CD14-positive monocyte (primary cell): ENCODE measurements around the gene GABRD. TPM values are rescaled to one million over a fixed set of nuclear protein-coding genes. Genes with fewer than 3 reads are reported as not detected.

Source experiments
- DNase-seq, 3 donors: peaks; one replicate each; pipeline ENCODE4 v3.0.0-alpha.2; 2011 to 2022
- H2AFZ ChIP-seq: 2 replicates; pipeline ENCODE4 v1.6.0; 2012; ENCODE audit warnings: mild to moderate bottlenecking, low read depth, low read length, inconsistent platforms; ENCODE audit not compliant: insufficient read depth, poor library complexity, severe bottlenecking
- H3K27ac ChIP-seq, 2 donors: 1 replicate in 1 of 2; 2 replicates in 1 of 2; pipeline ENCODE4 v1.5.1; 2012 to 2013; ENCODE audit warnings: low read length in 2 of 2, control low read depth in 1 of 2, inconsistent platforms in 1 of 2, low read depth in 1 of 2, mild to moderate bottlenecking in 1 of 2
- H3K27me3 ChIP-seq, 2 donors: one replicate each; pipeline versions ENCODE4 v1.6.0 to v1.6.1; 2011 to 2013; ENCODE audit warnings: low read length in 2 of 2; ENCODE audit not compliant: control insufficient read depth in 2 of 2, insufficient read depth in 2 of 2
- H3K36me3 ChIP-seq, 2 donors: replicated peaks in 1 of 2; 1 replicate in 1 of 2; 2 replicates in 1 of 2; pipeline versions ENCODE4 v1.5.1 to v1.6.1; 2012 to 2013; ENCODE audit warnings: low read length in 2 of 2, control low read depth in 1 of 2, inconsistent platforms in 1 of 2, mild to moderate bottlenecking in 1 of 2; ENCODE audit not compliant: insufficient read depth in 2 of 2, control insufficient read depth in 1 of 2
- H3K4me1 ChIP-seq, 2 donors: 1 replicate in 1 of 2; 2 replicates in 1 of 2; pipeline versions ENCODE4 v1.5.1 to v1.6.1; 2012 to 2013; ENCODE audit warnings: low read length in 2 of 2, control low read depth in 1 of 2, inconsistent platforms in 1 of 2, mild to moderate bottlenecking in 1 of 2, moderate library complexity in 1 of 2; ENCODE audit not compliant: insufficient read depth in 2 of 2, control insufficient read depth in 1 of 2
- H3K4me2 ChIP-seq: replicated peaks from 2 replicates; pipeline ENCODE3; 2012; ENCODE audit warnings: low read length, moderate library complexity, mild to moderate bottlenecking; ENCODE audit not compliant: poor library complexity, severe bottlenecking; ENCODE audit errors: extremely low read depth
- H3K4me3 ChIP-seq, 3 experiments: fragments of 200-600 bp in 1 of 3; sonication (generic) in 1 of 3; replicated peaks in 1 of 3; 1 replicate in 2 of 3; 2 replicates in 1 of 3; pipeline ENCODE4 v1.5.1; 2011 to 2013; ENCODE audit warnings: low read length in 3 of 3, mild to moderate bottlenecking in 3 of 3, control low read depth in 2 of 3, low read depth in 2 of 3, inconsistent platforms in 1 of 3, moderate library complexity in 1 of 3
- H3K79me2 ChIP-seq: 2 replicates; pipeline ENCODE4 v1.6.0; 2012; ENCODE audit warnings: mild to moderate bottlenecking, control low read depth, inconsistent platforms, low read length, moderate library complexity; ENCODE audit not compliant: insufficient read depth
- H3K9ac ChIP-seq: 2 replicates; pipeline ENCODE4 v1.6.0; 2017; ENCODE audit warnings: low read length, mild to moderate bottlenecking; ENCODE audit not compliant: insufficient read depth, poor library complexity, severe bottlenecking
- H3K9me3 ChIP-seq, 2 donors: replicated peaks in 1 of 2; 1 replicate in 1 of 2; 2 replicates in 1 of 2; pipeline versions ENCODE4 v1.5.1 to v1.6.1; 2012 to 2013; ENCODE audit warnings: low read length in 2 of 2, control low read depth in 1 of 2; ENCODE audit not compliant: control insufficient read depth in 1 of 2, insufficient read depth in 1 of 2
- H4K20me1 ChIP-seq: 2 replicates; pipeline ENCODE4 v1.6.0; 2012; ENCODE audit warnings: mild to moderate bottlenecking, low read length, control low read depth, moderate library complexity; ENCODE audit not compliant: insufficient read depth
- H3K27ac Mint-ChIP-seq, 7 donors: one replicate each; pipeline ENCODE4 v1.8.0; 2020; ENCODE audit warnings: mild to moderate bottlenecking in 7 of 7, mixed read lengths in 7 of 7, moderate library complexity in 6 of 7, inconsistent platforms in 2 of 7
- H3K27me3 Mint-ChIP-seq, 3 donors: one replicate each; pipeline ENCODE4 v1.8.0; 2021 to 2022; ENCODE audit warnings: low read depth in 3 of 3, mild to moderate bottlenecking in 3 of 3, mixed read lengths in 3 of 3, moderate library complexity in 3 of 3, inconsistent platforms in 1 of 3
- H3K36me3 Mint-ChIP-seq, 2 donors: one replicate each; pipeline ENCODE4 v1.8.0; 2020; ENCODE audit warnings: mixed read lengths in 2 of 2, inconsistent platforms in 1 of 2, mild to moderate bottlenecking in 1 of 2
- H3K4me1 Mint-ChIP-seq: one replicate; pipeline ENCODE4 v1.8.0; 2020; ENCODE audit warnings: mild to moderate bottlenecking, mixed read lengths
- H3K4me3 Mint-ChIP-seq, 2 donors: one replicate each; pipeline ENCODE4 v1.8.0; 2020; ENCODE audit warnings: mild to moderate bottlenecking in 2 of 2, mixed read lengths in 2 of 2, moderate library complexity in 1 of 2
- H3K9me3 Mint-ChIP-seq, 7 donors: one replicate each; pipeline ENCODE4 v1.8.0; 2020 to 2022; ENCODE audit warnings: mixed read lengths in 7 of 7, mild to moderate bottlenecking in 6 of 7, moderate library complexity in 6 of 7, inconsistent platforms in 2 of 7
- WGBS: methylation state at CpG from one replicate; pipeline ENCODE4 v1.1.5; 2013; ENCODE audit warnings: missing lambda C conversion rate; ENCODE audit not compliant: insufficient coverage; 5-methylcytosine and 5-hydroxymethylcytosine counted together
- intact Hi-C, 2 donors: fragments of 100-400 bp; cut with micrococcal nuclease; formaldehyde crosslinking; loops; one replicate each; pipeline versions ENCODE4 v1.15.0 to v1.15.1; 2023
- polyA plus RNA-seq, 3 donors: library from polyadenylated mRNA; depleted of rRNA in 1 of 3; unstranded in 2 of 3; stranded (reverse) in 1 of 3; fragments of 300-500 nt in 2 of 3; fragments of >200 nt in 1 of 3; fragmentation: Illumina TruSeq in 2 of 3; gene quantifications; 1 replicate in 2 of 3; 2 replicates in 1 of 3; pipeline ENCODE4 v1.2.3, GENCODE V29; 2012 to 2021
- TF ChIP-seq, protein P1 (sequence below): fragments of 200-600 bp; IDR thresholded peaks from one replicate; pipeline ENCODE4 v1.8.0; 2022; ENCODE audit warnings: antibody characterized with exemption, mild to moderate bottlenecking

The GABRD gene
- polyA plus RNA-seq, 3 donors, result not detected

DNA sequence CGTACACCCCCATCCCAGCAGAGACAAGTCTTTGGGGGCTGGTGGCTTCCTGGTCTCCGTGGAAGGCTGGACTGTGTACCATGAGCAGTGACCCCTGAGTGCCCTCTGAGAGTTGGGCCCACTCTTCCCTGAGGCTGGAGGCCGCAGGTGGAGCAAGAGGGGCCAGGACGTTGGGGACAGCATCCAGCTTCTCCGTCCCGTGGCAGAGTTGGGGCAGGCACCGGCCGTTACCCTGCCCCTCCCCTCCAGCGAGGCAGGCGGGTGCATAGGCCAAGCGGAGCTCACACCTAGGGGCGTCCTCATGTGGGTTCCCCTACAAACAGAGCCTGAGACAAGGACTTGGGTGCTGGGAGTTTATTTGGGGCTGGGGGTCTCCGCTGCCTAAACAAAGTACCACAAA, 14.0 kb downstream of the GABRD start:
- no peaks in the 10 kb centered on the region for H3K36me3 Mint-ChIP-seq
- no peak overlapping the region for H3K27ac ChIP-seq
- TF ChIP-seq, protein P1, sequence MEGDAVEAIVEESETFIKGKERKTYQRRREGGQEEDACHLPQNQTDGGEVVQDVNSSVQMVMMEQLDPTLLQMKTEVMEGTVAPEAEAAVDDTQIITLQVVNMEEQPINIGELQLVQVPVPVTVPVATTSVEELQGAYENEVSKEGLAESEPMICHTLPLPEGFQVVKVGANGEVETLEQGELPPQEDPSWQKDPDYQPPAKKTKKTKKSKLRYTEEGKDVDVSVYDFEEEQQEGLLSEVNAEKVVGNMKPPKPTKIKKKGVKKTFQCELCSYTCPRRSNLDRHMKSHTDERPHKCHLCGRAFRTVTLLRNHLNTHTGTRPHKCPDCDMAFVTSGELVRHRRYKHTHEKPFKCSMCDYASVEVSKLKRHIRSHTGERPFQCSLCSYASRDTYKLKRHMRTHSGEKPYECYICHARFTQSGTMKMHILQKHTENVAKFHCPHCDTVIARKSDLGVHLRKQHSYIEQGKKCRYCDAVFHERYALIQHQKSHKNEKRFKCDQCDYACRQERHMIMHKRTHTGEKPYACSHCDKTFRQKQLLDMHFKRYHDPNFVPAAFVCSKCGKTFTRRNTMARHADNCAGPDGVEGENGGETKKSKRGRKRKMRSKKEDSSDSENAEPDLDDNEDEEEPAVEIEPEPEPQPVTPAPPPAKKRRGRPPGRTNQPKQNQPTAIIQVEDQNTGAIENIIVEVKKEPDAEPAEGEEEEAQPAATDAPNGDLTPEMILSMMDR, result no peak
- no peaks in the 10 kb centered on the region for H3K4me1 ChIP-seq
- H2AFZ ChIP-seq, result no peak overlapping the region
- H3K9me3 Mint-ChIP-seq, result no peaks in the 10 kb centered on the region
- H3K4me3 Mint-ChIP-seq, result no peak overlapping the region
- no peaks in the 10 kb centered on the region for H3K4me1 Mint-ChIP-seq
- H3K9me3 ChIP-seq, result no peaks in the 10 kb centered on the region
- no peak overlapping the region for H3K4me3 ChIP-seq
- H3K36me3 ChIP-seq, result no peaks in the 10 kb centered on the region
- H3K27me3 Mint-ChIP-seq, result peaks cover 5 to 11% (median 8%) of the 10 kb centered on the region in 3 donors
- WGBS, result 77% methylated on average over 5 of the region's 13 CpGs
- H3K9ac ChIP-seq, result no peak overlapping the region
- H3K27me3 ChIP-seq, result no peaks in the 10 kb centered on the region
- no peak for DNase-seq
- no peaks in the 10 kb centered on the region for H3K79me2 ChIP-seq
- H3K27ac Mint-ChIP-seq, result no peak overlapping the region
- no peaks in the 10 kb centered on the region for H4K20me1 ChIP-seq
- intact Hi-C loops, result no loop called here
- no peak overlapping the region for H3K4me2 ChIP-seq

DNA sequence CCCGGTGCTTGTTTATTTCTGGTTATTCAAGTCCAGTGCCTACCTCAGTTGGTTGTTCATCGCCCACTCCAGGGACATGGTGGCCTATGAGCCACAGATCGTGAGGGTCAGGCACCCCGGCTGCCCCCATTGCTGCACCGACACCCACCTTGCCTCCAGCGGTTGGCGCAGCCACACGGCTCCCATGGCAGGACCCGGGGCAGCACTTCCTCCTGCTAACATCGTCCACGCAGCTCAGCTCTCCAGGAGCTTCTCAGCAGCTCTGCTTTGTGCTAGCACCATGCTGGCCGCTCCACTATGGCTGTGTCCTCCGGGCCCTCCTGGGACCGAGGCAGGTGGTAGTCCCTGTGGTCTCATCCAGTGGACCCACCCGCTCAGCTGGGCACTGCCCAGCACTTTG, 17.1 kb downstream of the GABRD start:
- TF ChIP-seq, protein P1, result no peak
- intact Hi-C loops, result no loop called here

More for the DNA sequence above, 17.1 kb downstream of the GABRD start:
- Mint-ChIP-seq H3K27me3 (peaks cover 5 to 20% (median 12%) of the 10 kb centered on the region in 3 donors), H3K9me3 (no peaks in the 10 kb centered on the region), H3K4me3 (no peak overlapping the region), H3K27ac (no peak overlapping the region), H3K36me3 (no peaks in the 10 kb centered on the region), H3K4me1 (no peaks in the 10 kb centered on the region)
- Histone ChIP-seq H3K9me3 (no peaks in the 10 kb centered on the region), H3K79me2 (no peaks in the 10 kb centered on the region), H3K9ac (no peak overlapping the region), H3K4me3 (no peak overlapping the region), H4K20me1 (no peaks in the 10 kb centered on the region), H3K4me2 (no peak overlapping the region), H3K27ac (no peak overlapping the region), H3K36me3 (no peaks in the 10 kb centered on the region), H3K4me1 (no peaks in the 10 kb centered on the region), H3K27me3 (no peaks in the 10 kb centered on the region), H2AFZ (no peak overlapping the region)
- 81% methylated on average over 13 of the region's 15 CpGs for WGBS
- DNase-seq, result no peak
